HUDEP-2 (cell line): ENCODE measurements around the gene PABPN1L.

Experiments
- DNase-seq, 76 experiments: peaks; one replicate each; lab custom pipeline; 2025; ENCODE audit not compliant: unreplicated experiment in 76 of 76; lab: John Stamatoyannopoulos, UW

The PABPN1L gene

GRCh38 chr16:88815227-88815626 is 51.2 kb downstream of the PABPN1L start:
- no peak for DNase-seq

DNA sequence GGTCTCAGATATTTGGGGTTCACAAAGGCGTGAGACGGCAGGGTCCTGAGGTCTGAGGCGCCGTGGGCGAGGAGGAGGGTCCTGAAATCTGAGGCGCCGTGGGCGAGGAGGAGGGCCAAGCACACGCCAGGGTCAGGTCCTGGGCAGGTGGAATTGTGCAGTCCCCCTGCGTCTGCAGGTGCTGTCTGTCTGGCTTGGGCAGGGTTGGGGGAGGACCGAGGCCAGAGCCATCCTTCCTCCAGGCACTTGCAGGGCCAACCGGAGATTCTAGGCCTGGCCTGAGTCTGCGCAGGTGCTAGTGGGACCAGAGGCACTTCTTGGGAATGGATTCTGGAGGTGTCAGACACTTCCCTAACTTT is 52.3 kb downstream of the PABPN1L start:
- DNase-seq, result no peak
